ENCODE results near the gene FGF8.

Gene FGF8

GRCh38 chr10:101781984-101782810 lies 6.3 kb upstream of the FGF8 start:
- no peak for DNase-seq (ENCODE audit: low read depth)

DNA sequence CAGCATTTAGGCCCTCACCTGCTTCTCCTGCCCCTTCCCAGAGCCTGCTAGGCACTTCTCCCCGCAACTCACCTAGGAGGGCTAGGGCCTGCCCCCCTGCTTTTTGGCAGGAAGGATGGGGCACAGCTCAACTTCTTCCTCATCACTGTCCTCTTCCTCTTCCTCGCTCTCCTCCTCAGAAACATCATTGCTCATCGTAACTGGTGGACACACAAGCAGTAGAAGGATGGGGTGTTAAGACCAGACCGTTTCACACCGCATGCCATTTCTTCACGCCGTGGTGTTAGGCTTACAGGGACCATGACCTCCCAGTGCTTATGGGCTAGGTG lies 5.7 kb upstream of the FGF8 start:
- no peak for DNase-seq (ENCODE audit: low read depth)

DNA sequence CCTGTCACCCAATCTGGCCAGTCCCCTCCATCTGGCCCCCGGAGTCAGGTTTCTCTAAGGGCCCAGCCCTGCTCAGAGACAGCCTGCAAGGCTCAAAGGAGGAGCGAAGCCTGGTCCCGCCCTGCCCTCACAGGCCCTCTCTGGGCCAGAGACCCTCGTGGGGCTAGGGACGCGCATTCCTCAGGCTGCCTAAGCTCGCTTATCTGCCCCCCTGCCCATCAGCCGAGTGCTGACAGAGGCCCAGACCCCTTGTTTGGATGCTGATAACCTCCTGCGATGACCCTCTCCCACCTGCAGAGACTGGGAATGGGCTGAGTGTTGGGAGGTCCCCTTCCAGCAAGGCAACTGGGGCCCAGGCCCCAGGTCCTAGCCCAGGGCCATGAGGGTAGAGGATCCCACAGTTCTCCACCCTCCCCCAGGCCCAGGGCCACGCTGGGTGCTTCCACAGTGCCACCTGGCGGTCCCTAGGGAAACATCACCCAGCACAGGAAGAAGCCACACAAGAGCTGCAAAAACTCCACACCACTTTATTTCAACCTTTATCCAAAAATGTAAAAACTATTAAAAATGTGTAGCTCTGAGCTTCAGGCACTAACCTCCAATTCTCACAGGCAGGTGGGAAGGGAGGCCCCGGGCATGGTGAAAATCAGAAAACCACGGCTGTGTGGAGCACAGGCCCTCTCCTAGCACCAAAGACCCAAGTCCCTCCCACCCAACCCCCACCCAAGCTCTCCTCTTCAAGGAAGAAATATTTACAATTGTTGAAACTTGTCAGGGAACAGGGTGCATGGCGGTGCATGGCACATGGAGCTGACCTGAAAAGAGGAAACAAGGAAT lies 5.1 kb upstream of the FGF8 start:
- DNase-seq (ENCODE audit: low read depth), result no peak

DNA sequence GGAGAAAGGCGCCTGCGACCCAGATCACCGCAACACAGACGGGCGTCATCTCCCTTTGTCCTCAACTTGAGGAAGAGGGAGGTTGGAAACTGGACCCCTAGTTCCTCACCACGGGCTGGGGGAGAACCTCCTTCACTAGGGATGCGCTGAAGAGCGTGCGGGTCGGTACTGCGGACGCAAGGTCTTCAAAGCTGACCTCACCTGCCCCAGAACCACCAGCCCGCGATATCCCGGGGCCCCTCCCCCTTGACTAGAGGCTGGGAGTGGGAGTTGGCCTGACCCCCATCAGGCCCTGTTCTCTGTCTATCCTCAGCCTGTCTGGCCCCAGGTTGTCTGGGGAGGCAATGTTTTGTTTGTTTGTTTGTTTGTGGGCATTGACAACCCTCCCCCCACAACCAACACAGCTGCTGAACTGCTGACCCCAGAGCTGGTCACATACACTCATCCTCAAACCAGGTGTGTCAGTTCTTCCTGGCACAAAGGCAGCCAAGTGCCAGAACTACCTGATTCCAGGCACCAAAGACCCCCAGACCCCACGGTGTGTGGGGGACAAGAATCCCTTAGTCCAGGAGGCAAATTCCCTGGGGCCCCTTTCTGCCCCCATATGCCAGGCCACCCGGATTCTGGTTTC lies 4.4 kb upstream of the FGF8 start:
- no peak for DNase-seq (ENCODE audit: low read depth)

DNA sequence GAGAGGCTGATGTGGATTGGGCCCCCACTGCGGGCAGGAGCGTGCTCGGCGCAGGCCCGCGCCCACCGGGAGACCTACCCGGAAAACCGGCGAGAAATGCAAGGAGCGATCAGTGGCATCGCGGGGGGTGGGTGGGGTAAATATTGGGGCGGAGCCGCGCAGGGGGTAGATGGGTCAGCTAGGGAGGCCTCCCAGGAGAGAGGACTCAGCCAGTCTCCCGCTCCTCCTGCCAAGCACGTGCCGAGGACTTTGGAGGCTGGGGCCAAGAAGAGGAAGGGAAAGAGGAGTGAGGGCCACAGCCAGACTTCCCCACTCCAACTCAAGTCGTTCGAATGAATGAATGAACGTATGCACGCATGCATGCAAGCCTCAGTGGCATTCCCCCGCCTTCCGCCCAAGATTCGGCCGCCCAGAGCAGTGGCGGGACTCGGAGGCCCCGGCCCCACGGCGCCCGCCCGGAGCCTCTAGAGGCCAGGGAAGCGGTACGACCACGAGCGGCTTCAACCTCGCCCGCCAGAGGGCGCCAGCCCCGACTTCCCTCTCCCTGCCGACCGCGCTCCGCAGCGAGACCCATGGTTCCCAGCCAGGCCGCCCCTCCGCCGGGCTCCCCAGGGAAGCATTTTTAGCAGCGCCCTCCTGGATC lies 3.8 kb upstream of the FGF8 start:
- DNase-seq (ENCODE audit: low read depth), result no peak

DNA sequence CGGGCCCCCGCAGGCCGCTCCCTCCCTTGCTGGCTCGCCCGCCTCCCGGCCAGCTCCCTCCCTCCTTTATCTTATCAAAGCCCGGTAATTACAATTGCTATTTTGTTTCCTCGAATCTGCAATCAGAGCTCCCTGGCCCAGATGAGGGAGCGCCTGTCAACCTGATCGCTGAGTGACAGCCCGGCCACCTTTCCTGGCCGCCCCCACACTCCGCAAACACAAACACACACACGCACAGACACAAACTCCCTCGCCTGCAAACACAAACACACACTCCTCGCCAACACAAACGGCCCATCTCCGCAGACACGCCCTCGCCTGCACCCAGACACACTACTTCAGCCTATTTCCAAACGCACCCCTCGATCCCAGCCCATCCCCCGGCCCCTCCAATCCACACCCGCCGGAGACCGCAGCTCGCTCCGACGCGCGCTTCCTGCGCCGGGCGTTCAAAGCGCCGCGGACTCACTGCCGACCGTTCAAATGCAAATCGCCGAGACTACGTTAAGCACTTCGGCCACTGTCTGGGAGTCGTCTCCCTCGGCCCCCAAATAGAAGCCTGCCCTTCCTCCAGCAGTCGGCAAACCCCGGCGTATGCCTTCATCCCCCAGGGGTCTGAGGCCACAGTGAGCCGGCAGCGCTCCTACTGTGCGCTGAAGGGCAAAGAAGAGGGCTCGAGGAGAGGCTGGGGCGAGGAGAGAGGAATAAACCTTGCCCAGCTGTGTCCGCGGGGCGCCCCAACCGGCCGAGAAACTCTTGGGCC lies 3.0 kb upstream of the FGF8 start:
- DNase-seq (ENCODE audit: low read depth), result no peak

GRCh38 chr10:101778151-101778780 lies 2.4 kb upstream of the FGF8 start:
- DNase-seq (ENCODE audit: low read depth), result no peak

- DNase-seq (ENCODE audit: low read depth), result no peak
These were observed 1.8 kb upstream of the FGF8 start for GRCh38 chr10:101777619-101778145.

- no peak for DNase-seq (ENCODE audit: low read depth)
These were observed 375 bp upstream of the FGF8 start for GRCh38 chr10:101776161-101776817.

GRCh38 chr10:101774589-101775272 lies 1.2 kb downstream of the FGF8 start:
- DNase-seq (ENCODE audit: low read depth), result no peak

DNA sequence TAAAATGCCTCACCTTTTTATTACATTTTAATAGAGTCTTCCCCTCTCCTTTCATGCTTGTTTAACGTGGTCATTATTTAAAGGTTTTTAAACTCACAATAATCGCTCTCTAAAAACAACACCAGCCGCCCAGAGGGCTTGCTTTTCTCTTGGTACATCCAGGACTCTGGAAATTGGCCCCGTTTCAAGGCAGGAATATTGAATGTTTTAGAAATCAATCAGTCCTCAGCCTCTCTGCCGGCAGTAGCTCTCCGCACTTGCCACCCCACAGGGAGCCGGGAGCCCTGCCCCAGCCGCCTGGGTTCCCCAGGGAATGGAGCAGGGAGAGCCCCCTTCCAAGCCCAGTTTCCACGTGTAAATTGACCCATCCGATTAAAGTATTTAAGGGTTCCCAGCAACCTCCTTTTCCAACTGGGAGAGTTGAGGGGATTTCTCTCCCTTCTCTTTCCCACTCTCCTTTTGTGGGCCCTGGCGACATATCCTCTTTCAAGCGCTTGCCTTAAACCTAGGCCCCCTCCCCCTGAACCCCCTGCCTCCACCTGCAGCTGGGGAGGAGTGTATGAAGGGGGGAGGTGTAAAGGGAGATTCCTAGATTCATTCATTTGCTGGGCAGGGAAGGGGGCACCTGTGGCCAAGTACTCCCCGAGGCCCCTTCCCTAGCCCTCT lies 1.9 kb downstream of the FGF8 start:
- no peak for DNase-seq (ENCODE audit: low read depth)

- no peak for DNase-seq (ENCODE audit: low read depth)
These were observed 2.8 kb downstream of the FGF8 start for GRCh38 chr10:101772895-101773761.

GRCh38 chr10:101772017-101772894 lies 3.7 kb downstream of the FGF8 start:
- no peak for DNase-seq (ENCODE audit: low read depth)

GRCh38 chr10:101771380-101771779 lies 4.5 kb downstream of the FGF8 start:
- no peak for DNase-seq (ENCODE audit: low read depth)

- no peak for DNase-seq (ENCODE audit: low read depth)
These were observed 5.3 kb downstream of the FGF8 start for GRCh38 chr10:101770331-101771215.

DNA sequence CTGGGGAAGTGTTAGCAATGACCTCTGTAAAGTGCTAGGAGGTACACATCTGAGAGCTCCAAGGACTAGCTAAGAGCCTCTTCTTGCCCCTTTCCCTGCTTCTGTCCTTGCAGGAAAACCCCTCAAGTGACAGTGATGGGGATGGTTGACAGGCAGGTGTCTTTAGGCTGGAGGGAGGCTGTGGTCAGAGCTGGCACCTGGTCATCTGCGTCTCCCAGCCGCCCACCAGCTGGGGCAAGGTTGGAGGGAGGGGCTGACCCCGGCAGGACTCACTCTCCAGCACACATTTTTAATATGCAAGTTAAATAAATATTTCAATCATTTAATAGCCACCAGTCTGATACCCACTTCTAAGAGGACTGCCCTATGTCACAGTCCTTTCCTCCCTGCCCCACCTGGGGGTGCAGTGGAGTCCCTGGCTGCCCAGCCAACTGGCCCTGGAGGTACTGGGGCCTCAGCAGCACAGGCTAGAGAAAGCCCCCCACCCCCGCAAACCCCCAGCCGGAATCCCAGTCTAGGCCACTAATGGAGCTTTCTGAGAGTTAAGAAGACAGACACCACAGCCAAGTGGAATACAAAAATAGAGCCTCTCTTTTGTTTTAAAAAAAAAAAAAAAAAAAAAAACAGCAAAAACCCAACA lies 6.3 kb downstream of the FGF8 start:
- no peak for DNase-seq (ENCODE audit: low read depth)
